Mucosa of stomach (tissue), 1 donor: ENCODE data around the gene TTLL11.

Source experiments
- H3K27me3 ChIP-seq: one replicate; pipeline ENCODE4 v1.7.0; 2013; ENCODE audit warnings: mild to moderate bottlenecking, low read length; ENCODE audit not compliant: control insufficient read depth, insufficient read depth
- H3K36me3 ChIP-seq: one replicate; pipeline ENCODE4 v1.7.0; 2013; ENCODE audit warnings: low read length; ENCODE audit not compliant: control insufficient read depth, insufficient read depth
- H3K4me1 ChIP-seq: one replicate; pipeline ENCODE4 v1.7.0; 2013; ENCODE audit warnings: mild to moderate bottlenecking, low read length; ENCODE audit not compliant: control insufficient read depth, insufficient read depth
- H3K4me3 ChIP-seq: one replicate; pipeline ENCODE4 v1.7.0; 2013; ENCODE audit warnings: low read length
- H3K9ac ChIP-seq: one replicate; pipeline ENCODE4 v1.7.0; 2013; ENCODE audit warnings: mild to moderate bottlenecking, low read length, moderate library complexity
- H3K9me3 ChIP-seq: one replicate; pipeline ENCODE4 v1.7.0; 2013; ENCODE audit warnings: mild to moderate bottlenecking, low read length, moderate library complexity; ENCODE audit not compliant: control insufficient read depth
- donor health status: Pancreatic carcinoma.

The TTLL11 gene

DNA sequence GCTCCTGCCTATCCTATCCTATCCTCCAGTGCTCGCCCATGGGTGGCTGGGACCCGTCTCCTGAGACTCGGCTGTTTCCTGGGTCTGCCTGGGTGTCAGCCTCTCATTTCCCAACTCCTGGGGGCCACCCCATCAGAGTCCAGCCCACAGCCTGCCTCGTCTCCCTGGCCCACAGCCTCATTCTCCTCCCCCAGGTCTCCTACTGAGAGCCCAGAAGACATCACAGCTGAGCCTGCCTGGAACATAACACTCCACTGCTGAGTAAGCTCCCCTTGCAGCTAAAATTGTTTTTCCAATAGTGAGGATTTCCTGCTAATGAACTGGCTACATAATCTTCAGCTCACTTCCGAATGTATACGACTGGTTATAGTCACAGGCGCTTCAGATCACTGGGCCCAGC lies 95.3 kb downstream of the TTLL11 start:
- Histone ChIP-seq H3K36me3 (no peaks in the 10 kb centered on the region), H3K27me3 (no peaks in the 10 kb centered on the region), H3K4me3 (no peak overlapping the region), H3K9ac (no peak overlapping the region), H3K9me3 (no peaks in the 10 kb centered on the region), H3K4me1 (no peaks in the 10 kb centered on the region)

DNA sequence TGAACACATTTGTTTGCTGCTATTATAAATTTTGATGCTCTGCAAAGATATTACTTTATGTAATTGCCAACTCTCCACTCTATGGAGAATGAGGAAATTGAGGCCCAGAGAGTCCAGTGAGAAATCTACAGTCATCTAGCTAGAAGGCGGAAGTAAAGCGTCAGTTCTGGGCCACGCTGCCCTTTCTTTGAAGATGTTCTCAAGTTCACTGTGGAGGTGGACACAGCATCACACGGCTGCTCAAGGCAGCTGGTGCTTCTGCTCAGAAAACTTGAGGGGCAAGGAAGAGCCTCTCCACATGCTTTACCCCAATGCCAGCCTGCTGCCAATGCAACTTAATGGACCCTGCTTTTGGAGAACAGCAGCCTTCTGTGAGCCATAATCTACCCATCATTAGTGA lies 96.3 kb downstream of the TTLL11 start:
- H3K4me3 ChIP-seq: no peak overlapping the region
- no peaks in the 10 kb centered on the region for H3K4me1 ChIP-seq
- H3K9ac ChIP-seq: no peak overlapping the region
- H3K36me3 ChIP-seq: no peaks in the 10 kb centered on the region
- no peaks in the 10 kb centered on the region for H3K27me3 ChIP-seq
- H3K9me3 ChIP-seq: no peaks in the 10 kb centered on the region

GRCh38 chr9:121995997-121996396 lies 97.1 kb downstream of the TTLL11 start:
- no peak overlapping the region for H3K4me3 ChIP-seq
- peaks cover 4% of the 10 kb centered on the region for H3K4me1 ChIP-seq
- no peaks in the 10 kb centered on the region for H3K9me3 ChIP-seq
- H3K27me3 ChIP-seq: no peaks in the 10 kb centered on the region
- no peaks in the 10 kb centered on the region for H3K36me3 ChIP-seq
- no peak overlapping the region for H3K9ac ChIP-seq

DNA sequence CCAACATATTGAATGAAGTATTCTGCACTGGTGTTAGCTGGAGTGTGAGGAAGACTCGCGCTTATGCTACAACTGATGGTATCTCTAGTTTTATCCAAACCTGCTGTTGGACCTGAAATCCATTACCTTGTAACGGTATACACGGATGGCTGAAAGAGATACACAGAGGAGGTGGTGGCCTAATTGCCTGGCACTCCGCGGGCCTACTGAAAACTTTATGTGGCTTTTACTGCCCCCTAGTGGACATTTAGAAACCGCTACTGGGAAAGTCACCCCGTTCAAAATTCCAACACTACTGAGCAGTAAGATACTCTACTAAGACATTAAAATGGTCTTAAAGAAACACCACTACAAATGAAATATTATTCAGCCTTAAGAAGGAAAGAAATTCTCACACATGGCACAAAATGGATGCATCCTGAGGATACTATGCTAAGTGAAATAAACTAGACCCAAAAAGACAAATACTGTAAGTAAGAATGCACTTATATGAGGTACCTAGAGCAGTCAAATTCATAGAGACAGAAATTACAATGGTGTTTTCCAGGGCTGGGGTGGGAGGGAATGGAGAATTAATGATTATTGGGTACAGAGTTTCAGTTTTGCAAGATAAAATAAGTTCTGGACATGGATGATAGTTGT lies 100.4 kb downstream of the TTLL11 start:
- no peaks in the 10 kb centered on the region for H3K36me3 ChIP-seq
- H3K9ac ChIP-seq: no peak overlapping the region
- H3K9me3 ChIP-seq: no peaks in the 10 kb centered on the region
- H3K4me3 ChIP-seq: no peak overlapping the region
- H3K27me3 ChIP-seq: no peaks in the 10 kb centered on the region
- peaks cover 8% of the 10 kb centered on the region for H3K4me1 ChIP-seq

- H3K9me3 ChIP-seq: no peaks in the 10 kb centered on the region
- no peak overlapping the region for H3K4me3 ChIP-seq
- H3K36me3 ChIP-seq: no peaks in the 10 kb centered on the region
- H3K27me3 ChIP-seq: no peaks in the 10 kb centered on the region
- no peak overlapping the region for H3K9ac ChIP-seq
- peaks cover 8% of the 10 kb centered on the region for H3K4me1 ChIP-seq
Observed at GRCh38 chr9:121991307-121991661, 101.8 kb downstream of the TTLL11 start.

GRCh38 chr9:121990600-121991306 lies 102.4 kb downstream of the TTLL11 start:
- H3K4me3 ChIP-seq: no peak overlapping the region
- H3K9ac ChIP-seq: no peak overlapping the region
- H3K36me3 ChIP-seq: no peaks in the 10 kb centered on the region
- no peaks in the 10 kb centered on the region for H3K27me3 ChIP-seq
- no peaks in the 10 kb centered on the region for H3K9me3 ChIP-seq
- H3K4me1 ChIP-seq: peaks cover 8% of the 10 kb centered on the region

- Histone ChIP-seq H3K9me3 (no peaks in the 10 kb centered on the region), H3K4me1 (peaks cover 20% of the 10 kb centered on the region), H3K27me3 (no peaks in the 10 kb centered on the region), H3K4me3 (no peak overlapping the region), H3K36me3 (no peaks in the 10 kb centered on the region), H3K9ac (no peak overlapping the region)
Observed at GRCh38 chr9:121989010-121989409, 104.1 kb downstream of the TTLL11 start.

- no peak overlapping the region for H3K4me3 ChIP-seq
- no peaks in the 10 kb centered on the region for H3K9me3 ChIP-seq
- H3K27me3 ChIP-seq: no peaks in the 10 kb centered on the region
- H3K4me1 ChIP-seq: peaks cover 33% of the 10 kb centered on the region
- no peaks in the 10 kb centered on the region for H3K36me3 ChIP-seq
- H3K9ac ChIP-seq: no peak overlapping the region
Observed at GRCh38 chr9:121987314-121987713, 105.8 kb downstream of the TTLL11 start.

DNA sequence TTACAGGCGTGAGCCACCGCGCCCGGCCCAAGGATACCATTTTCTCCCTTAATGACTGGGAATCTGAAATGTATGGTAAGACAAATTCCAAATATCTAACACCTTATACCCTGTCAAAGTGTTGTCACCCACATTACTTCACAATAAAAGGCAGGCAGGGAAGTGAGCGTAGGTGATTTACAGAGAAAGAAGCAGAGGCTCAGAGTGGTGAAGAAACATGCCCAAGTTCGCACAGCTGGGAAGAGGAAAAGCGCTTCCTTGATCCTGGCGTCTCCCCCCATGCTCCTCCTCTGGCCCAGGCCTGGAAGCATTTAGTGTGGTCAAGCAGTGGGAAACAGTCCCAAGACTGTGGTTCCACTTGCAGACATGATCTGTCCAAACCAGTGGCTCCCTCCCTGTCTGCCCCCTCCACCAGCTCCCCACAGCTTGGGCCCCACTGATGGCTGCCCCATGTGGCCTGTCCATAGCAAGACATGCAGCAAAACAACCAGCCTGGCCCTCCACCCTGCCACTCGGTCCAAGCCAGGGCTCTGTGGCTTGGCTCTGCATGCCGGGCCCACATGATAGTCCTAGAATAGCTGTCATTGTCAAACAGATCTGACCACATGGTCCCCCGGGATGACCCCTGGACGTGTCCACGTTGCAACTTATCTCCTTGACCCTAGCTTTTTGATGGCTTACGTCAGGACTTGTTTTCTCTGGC lies 107.2 kb downstream of the TTLL11 start:
- Histone ChIP-seq H3K4me1 (peaks cover 28% of the 10 kb centered on the region), H3K4me3 (no peak overlapping the region), H3K9ac (no peak overlapping the region), H3K27me3 (no peaks in the 10 kb centered on the region), H3K9me3 (no peaks in the 10 kb centered on the region), H3K36me3 (no peaks in the 10 kb centered on the region)

GRCh38 chr9:121984726-121985402 lies 108.2 kb downstream of the TTLL11 start:
- H3K9me3 ChIP-seq: no peaks in the 10 kb centered on the region
- H3K4me3 ChIP-seq: no peak overlapping the region
- H3K9ac ChIP-seq: no peak overlapping the region
- peaks cover 25% of the 10 kb centered on the region for H3K4me1 ChIP-seq
- H3K36me3 ChIP-seq: no peaks in the 10 kb centered on the region
- H3K27me3 ChIP-seq: no peaks in the 10 kb centered on the region

DNA sequence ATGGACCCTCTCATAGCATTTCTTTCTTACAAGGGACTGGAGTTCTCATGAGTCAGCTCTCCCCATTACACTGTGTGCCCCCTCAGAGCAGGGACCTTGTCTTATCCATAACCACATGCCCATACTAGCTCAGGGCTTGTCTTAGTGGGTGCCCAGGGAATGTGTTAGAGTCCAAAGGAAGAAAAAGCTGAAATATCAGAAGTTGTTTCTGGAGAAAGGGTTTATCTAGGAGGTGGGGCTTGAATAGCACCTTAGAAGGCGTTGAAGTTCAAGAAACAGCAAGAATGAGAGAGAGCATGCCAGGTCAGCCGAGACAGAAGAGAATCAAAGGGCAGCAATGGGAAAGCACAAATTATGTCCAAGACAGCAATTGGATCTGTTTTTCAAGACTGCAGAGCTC lies 109.4 kb downstream of the TTLL11 start:
- Histone ChIP-seq H3K9me3 (no peaks in the 10 kb centered on the region), H3K9ac (no peak overlapping the region), H3K4me1 (peaks cover 25% of the 10 kb centered on the region), H3K36me3 (no peaks in the 10 kb centered on the region), H3K27me3 (no peaks in the 10 kb centered on the region), H3K4me3 (no peak overlapping the region)
